Measurements from ENCODE around the gene RIT2.

RIT2 gene

GRCh38 chr18:43060020-43060419 is 55.5 kb downstream of the RIT2 start:
- no peak for TF ChIP-seq FOXM1 (IDR thresholded peaks at IDR 0.05; ENCODE audit: borderline replicate concordance, low read depth)
- no peak for TF ChIP-seq ZBTB7A (IDR thresholded peaks at IDR 0.05; ENCODE audit: low read depth)
- no peak for TF ChIP-seq CREB1 (IDR thresholded peaks at IDR 0.05; ENCODE audit: low read depth)
- TF ChIP-seq TEAD4 (IDR thresholded peaks at IDR 0.05): no peak
- TF ChIP-seq CEBPB (IDR thresholded peaks at IDR 0.05): no peak
- no peak for TF ChIP-seq EP300 (IDR thresholded peaks at IDR 0.05; ENCODE audit: borderline replicate concordance)
- no peak for TF ChIP-seq TCF12 (IDR thresholded peaks at IDR 0.05; ENCODE audit: low read depth)
- TF ChIP-seq EGR1 (IDR thresholded peaks at IDR 0.05): no peak
- no peak for TF ChIP-seq REST (IDR thresholded peaks at IDR 0.05; ENCODE audit: low read depth)
- TF ChIP-seq, protein P1, sequence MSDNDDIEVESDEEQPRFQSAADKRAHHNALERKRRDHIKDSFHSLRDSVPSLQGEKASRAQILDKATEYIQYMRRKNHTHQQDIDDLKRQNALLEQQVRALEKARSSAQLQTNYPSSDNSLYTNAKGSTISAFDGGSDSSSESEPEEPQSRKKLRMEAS (IDR thresholded peaks at IDR 0.05): no peak
- TF ChIP-seq RAD21 (IDR thresholded peaks at IDR 0.05; ENCODE audit: low read depth): no peak

- TF ChIP-seq REST (IDR thresholded peaks at IDR 0.05; ENCODE audit: low read depth) (no peak), FOXM1 (IDR thresholded peaks at IDR 0.05; ENCODE audit: borderline replicate concordance, low read depth) (no peak), TEAD4 (IDR thresholded peaks at IDR 0.05) (no peak), TAF1 (IDR thresholded peaks at IDR 0.05; ENCODE audit: low read depth) (no peak), YY1 (IDR thresholded peaks at IDR 0.05; ENCODE audit: low read depth) (no peak), RAD21 (IDR thresholded peaks at IDR 0.05; ENCODE audit: low read depth) (no peak), EGR1 (IDR thresholded peaks at IDR 0.05) (no peak)
- TF ChIP-seq, protein P2, sequence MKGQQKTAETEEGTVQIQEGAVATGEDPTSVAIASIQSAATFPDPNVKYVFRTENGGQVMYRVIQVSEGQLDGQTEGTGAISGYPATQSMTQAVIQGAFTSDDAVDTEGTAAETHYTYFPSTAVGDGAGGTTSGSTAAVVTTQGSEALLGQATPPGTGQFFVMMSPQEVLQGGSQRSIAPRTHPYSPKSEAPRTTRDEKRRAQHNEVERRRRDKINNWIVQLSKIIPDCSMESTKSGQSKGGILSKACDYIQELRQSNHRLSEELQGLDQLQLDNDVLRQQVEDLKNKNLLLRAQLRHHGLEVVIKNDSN (IDR thresholded peaks at IDR 0.05): no peak
Measured at GRCh38 chr18:43054815-43055519, 60.5 kb downstream of the RIT2 start.

GRCh38 chr18:43049021-43049420 is 66.5 kb downstream of the RIT2 start:
- TF ChIP-seq CEBPB (IDR thresholded peaks at IDR 0.05) (no peak), YY1 (IDR thresholded peaks at IDR 0.05; ENCODE audit: low read depth) (no peak), FOXM1 (IDR thresholded peaks at IDR 0.05; ENCODE audit: borderline replicate concordance, low read depth) (no peak), CREB1 (IDR thresholded peaks at IDR 0.05; ENCODE audit: low read depth) (no peak), RAD21 (IDR thresholded peaks at IDR 0.05; ENCODE audit: low read depth) (no peak), TAF1 (IDR thresholded peaks at IDR 0.05; ENCODE audit: low read depth) (no peak), REST (IDR thresholded peaks at IDR 0.05; ENCODE audit: low read depth) (no peak), NFIC (IDR thresholded peaks at IDR 0.05) (no peak), EGR1 (IDR thresholded peaks at IDR 0.05) (no peak), ZBTB7A (IDR thresholded peaks at IDR 0.05; ENCODE audit: low read depth) (no peak), EP300 (IDR thresholded peaks at IDR 0.05; ENCODE audit: borderline replicate concordance) (no peak), TEAD4 (IDR thresholded peaks at IDR 0.05) (no peak), TCF12 (IDR thresholded peaks at IDR 0.05; ENCODE audit: low read depth) (no peak)
- TF ChIP-seq, protein P2 (IDR thresholded peaks at IDR 0.05): no peak
- TF ChIP-seq, protein P1 (IDR thresholded peaks at IDR 0.05): no peak

DNA sequence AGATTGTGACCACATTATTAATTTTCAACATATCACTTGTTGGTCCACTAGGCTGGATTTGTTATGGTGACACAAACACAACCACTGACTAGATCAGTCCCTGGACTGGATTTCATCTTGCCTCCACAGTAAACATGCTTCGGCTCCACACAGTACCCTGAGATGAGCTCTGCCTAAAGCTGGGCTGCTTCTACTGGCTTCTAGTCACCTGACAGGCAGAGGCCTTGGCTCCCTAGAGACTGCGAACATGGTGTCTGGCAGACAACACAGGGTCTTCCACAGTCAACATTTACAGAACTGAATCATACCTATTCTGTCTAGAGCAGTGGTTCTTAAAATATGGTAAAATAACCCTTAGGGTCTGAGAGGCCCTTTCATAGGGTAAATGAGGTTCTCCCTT is 69.2 kb downstream of the RIT2 start:
- TF ChIP-seq TCF12 (IDR thresholded peaks at IDR 0.05; ENCODE audit: low read depth) (no peak), FOXM1 (IDR thresholded peaks at IDR 0.05; ENCODE audit: borderline replicate concordance, low read depth) (no peak)
